ENCODE data around the gene GSN. TPM values are rescaled to one million over a fixed set of nuclear protein-coding genes. Genes with fewer than 3 reads are reported as not detected.

Gene GSN
- total and polyA plus RNA-seq, 2 of the 8 experiments (the other 6 are each of a cell fraction or from before 2014, with no cell fraction given), result 52.3 to 94.5 TPM

DNA sequence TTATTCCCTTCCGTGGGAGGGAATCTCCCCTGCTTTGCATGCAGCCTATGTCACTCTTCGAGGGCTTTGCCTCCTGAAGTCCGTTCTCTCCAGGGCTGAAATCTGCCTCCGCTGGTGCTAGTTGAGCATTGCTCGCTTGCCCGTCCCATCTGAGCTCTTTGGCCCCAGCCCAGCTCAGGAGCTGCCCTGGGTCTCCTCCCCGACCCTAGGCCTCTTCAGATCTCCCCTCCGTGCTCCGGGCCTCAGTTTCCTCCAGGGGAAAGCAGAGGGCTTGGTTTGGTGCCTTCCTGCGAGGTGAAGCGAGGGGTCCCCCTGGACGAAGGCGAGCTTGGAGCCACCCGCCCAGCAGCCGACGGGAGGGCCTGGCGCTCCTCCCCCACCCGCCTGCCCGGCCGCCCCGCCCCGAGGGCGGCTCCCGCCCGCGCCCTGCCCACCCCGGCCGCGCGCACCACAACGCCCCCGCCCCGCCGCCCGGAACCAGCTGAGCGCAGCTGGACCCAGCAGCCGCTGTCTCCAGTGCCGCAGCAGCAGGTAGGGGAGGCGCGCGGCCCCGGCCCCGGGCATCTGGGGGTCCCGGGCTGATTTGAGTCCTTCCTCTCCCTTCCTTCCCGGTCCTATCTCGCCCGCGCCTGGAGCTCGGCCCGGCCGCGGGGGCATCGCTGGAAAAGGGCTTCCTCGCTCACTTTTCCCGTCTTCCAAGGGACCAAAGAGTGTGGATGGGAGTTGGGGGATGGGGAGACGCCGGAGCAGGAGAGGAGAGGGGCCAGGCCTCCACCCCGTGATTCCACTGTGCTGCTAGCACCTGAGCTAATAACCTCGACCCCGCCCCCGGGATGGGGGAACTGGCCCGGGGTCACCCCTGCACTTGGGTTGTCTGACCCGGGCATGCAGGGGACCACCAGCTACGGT, at the start of gene GSN (continued):
- TF ChIP-seq PHF8 (conservative IDR thresholded peaks at IDR 0.05; ENCODE audit: low read depth, low read length), result peak; percentile 55; the same call in 1 of the 2 replicates
- TF ChIP-seq KDM4A (IDR thresholded peaks at IDR 0.05; ENCODE audit: low read depth, low read length, severe bottlenecking), result peak; percentile 53
- peak; percentile 26 for TF ChIP-seq SAP30 (IDR thresholded peaks at IDR 0.05; ENCODE audit: insufficient read depth, insufficient replicate concordance, low read length)
- peak; percentile 86 for TF ChIP-seq ASH2L (IDR thresholded peaks at IDR 0.05; ENCODE audit: low read length)
- no peak for TF ChIP-seq CHD2 (IDR thresholded peaks at IDR 0.05; ENCODE audit: low read length)
- no peak for TF ChIP-seq GTF2F1 (IDR thresholded peaks at IDR 0.05; ENCODE audit: borderline replicate concordance, low read depth, low read length)
- 0 out of 2 replicates have a peak, but pooled peaks have one; percentile 12 for TF ChIP-seq TBP (IDR thresholded peaks at IDR 0.05; ENCODE audit: low read depth, low read length)
- no peak for TF ChIP-seq POLR2AphosphoS5 (IDR thresholded peaks at IDR 0.05; ENCODE audit: low read depth, low read length)
- 0 out of 2 replicates have a peak, but pooled peaks have one; percentile 5 for TF ChIP-seq KDM1A (IDR thresholded peaks at IDR 0.05; ENCODE audit: borderline replicate concordance, low read length)

Measured in H1 (cell line).